HG02623 (cell line): ENCODE measurements around the gene ASCL4.
"Not testable (repeated sequence)": the region's sequence is repeated elsewhere in the genome, so short reads cannot be mapped to it uniquely, and the experiment has no call there.

Source experiments
- ATAC-seq: cut with Tn5 transposase; IDR thresholded peaks from one replicate; pipeline ENCODE4 v1.9.1; 2021; ENCODE audit warnings: moderate library complexity; ENCODE audit not compliant: unreplicated experiment

Gene ASCL4, protein sequence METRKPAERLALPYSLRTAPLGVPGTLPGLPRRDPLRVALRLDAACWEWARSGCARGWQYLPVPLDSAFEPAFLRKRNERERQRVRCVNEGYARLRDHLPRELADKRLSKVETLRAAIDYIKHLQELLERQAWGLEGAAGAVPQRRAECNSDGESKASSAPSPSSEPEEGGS

DNA sequence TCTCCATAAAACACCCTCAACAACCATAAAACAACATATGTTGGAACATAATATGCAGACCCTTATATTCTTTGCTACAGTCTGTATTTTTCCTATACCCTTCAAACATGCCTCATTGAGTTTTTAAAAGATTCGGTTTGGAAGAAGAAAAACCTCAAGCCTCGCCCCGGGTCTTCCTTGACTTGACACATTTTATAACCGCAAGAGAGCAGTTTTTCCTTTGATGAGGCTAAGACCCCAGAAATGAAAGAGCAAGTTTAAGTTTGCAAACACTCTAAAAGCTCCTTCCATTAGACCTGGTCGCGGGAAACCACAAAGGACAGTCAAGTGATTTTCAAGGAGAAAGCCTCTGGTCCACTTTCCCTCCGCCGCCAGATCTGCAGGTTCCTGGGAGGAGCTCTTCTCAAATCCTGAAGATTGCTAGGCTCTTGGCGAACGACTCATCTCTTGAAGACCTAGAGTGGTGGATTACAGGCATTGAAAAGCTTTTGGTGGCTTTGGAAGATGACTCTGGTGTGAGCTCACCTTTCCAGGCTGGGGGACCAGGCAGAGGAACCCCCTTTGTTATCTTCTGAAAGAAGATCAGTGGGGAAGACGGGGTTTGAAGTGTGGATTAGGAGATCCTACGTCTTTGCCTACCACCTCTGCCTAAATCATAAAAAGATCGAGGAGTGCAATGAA, at the start of gene ASCL4:
ASCL4 (plus strand) TSS at position 356 of the 681 bp plus-strand sequence. CDS start 515 bp downstream, outside the sequence.
- no peak for ATAC-seq

DNA sequence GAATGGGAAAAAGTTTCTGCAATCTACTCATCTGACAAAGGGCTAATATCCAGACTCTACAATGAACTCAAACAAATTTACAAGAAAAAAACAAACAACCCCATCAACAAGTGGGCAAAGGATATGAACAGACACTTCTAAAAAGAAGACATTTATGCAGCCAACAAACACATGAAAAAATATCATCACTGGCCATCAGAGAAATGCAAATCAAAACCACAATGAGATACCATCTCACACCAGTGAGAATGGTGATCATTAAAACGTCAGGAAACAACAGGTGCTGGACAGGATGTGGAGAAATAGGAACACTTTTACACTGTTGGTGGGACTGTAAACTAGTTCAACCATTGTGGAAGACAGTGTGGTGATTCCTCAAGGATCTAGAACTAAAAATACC, 47.2 kb upstream of the ASCL4 start:
- ATAC-seq, result not testable (repeated sequence)

DNA sequence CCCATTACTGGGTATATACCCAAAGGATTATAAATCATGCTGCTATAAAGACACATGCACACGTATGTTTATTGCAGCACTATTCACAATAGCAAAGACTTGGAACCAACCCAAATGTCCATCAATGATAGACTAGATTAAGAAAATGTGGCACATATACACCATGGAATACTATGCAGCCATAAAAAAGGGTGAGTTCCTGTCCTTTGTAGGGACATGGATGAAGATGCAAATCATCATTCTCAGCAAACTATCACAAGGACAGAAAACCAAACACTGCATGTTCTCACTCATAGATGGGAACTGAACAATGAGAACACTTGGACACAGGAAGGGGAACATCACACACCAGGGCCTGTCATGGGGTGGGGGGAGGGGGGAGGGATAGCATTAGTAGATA, 46.8 kb upstream of the ASCL4 start:
- ATAC-seq, result not testable (repeated sequence)

DNA sequence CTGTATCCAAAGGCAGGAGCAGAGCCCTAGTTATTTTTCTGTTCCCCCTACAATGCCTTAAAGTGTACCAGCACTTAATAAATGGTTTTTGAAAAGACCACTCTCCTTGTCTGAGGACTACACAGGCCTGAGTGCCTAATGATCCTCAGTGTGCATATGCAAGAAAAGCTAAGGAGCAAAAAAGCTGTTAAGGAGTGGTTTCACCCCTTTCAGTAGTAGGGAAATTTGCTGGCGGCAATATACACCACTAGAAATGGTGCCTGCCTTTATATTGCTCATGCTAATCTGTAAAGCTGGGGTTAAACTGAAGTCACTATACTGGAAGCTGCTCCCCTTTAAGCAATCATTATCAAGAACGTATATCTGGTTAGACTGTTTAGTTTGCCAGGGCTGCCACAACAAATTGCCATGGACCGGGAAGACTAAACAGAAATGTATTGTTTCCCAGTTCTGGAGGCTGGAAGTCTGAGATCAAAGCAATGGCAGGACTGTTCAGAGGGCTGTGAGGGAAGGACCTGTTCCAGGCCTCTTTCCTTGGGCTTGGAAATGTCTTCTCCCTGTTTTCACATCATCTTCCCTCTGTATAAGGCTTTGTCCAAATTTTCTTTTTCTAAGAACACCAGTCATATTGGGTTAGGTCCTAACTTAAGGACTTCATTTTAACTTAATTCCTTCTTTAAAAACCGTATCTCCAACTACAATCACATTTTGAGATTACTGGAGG, 43.7 kb upstream of the ASCL4 start:
- no peak for ATAC-seq

DNA sequence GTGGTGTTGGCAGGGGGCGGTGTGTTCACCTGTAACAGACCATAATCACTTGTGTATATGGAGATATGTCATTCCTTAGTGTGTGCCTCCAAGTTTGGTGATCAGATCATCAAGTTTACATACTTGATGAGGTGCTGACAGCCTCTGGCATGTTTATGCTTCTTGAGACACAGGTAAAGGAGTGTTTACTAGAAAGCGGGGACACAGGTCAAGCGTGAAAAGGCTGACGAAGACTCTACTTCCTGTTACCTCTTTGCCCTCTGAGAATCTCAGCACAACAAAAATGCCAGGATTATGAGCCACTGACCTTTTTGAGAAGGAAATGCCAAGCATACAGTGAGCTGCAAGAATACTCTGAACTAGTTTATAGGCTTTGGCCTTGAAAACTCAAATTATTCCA, 43.1 kb upstream of the ASCL4 start:
- no peak for ATAC-seq

DNA sequence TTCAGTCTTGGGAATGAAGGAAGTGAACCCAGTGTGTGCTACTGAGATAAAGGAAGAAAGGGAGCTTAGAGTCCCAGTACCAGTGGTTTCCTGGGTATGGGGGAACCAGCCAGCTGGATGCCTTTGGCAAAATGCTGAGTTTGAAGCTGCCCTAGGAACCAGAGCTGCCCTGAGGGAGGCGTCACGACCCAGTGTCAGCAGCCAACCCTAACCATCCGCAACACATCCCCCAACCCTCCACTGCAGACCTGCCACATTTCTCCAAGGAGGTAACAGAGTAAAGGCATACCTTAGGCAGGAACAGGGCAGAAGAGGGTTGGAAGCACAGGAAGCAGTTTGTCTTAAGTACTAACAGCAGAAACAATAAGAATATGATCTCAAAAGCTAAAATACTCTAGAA, 42.1 kb upstream of the ASCL4 start:
- no peak for ATAC-seq

DNA sequence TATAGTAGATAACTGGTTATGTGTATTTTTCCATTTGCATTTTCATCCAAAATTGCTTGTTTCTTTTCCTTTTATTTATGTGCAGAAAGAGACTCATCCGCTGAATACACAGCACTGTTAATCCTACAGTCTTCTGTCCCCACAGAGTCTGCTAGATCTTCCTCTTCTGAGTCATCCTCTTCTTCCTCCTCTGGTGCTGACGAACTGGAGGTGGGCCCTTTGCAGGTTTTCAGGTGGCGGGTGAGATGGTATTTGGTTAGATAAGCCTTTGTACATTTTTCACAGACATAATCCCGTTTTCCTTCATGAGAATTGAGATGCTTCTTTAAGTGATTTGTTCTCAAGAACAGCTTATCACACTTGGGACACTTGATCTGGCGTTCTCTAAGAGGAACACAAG, 40.4 kb upstream of the ASCL4 start:
- no peak for ATAC-seq

DNA sequence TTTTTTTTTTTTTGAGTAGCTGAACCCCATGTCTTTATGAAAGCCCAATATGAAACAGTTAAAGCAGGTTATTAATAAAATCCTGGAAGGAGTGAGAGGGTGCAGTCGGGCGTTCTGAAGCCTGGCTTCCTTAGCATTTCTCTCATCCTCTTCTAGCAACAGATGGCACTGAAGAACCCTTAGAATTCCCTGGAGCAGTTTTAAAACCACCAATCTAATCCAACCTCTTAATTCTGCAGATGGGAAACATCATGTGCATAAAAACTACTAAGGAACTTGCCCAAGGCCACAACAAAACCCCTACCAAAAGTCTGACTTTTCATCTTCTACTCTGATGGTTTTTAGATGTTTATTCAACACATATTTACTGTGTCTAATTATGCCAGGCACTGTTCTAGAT, 38.7 kb upstream of the ASCL4 start:
- no peak for ATAC-seq

DNA sequence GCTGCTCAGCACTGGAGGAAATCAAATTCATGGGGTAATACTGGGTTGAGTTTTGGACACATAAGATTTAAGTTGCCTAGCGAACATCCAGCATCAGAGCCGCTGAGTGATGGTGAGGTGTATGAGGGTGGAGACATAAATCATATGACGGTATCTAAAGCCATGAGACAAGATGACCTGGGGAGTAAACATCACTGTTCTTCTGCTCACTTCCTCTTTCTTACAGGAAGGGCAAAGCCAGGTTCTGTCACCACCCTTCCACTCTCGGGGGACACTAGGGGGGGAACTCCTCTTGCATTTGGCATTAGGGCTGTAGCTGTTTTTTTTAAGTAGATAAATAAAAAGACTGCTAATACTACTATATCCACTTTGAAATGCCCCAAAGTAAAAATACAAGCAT, 37.6 kb upstream of the ASCL4 start:
- peak; percentile 90 for ATAC-seq

DNA sequence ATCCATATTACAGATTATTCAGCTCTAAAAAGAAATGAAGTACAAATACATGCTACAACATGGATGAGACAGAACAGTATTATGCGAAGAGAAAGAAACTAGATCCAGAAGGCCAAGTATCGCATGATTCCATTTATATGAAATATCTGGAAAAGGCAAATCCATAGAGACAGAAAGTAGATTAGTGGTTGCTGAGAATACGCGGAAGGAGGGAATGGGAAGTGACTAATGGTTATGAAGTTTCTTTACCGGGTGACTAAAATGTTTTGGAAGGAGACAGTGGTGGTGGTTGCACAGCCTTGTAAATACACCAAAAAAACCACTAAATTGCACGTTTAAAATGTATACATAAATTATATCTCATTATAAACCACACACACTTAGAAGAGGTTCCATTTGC, 26.0 kb upstream of the ASCL4 start:
- ATAC-seq, result no peak

DNA sequence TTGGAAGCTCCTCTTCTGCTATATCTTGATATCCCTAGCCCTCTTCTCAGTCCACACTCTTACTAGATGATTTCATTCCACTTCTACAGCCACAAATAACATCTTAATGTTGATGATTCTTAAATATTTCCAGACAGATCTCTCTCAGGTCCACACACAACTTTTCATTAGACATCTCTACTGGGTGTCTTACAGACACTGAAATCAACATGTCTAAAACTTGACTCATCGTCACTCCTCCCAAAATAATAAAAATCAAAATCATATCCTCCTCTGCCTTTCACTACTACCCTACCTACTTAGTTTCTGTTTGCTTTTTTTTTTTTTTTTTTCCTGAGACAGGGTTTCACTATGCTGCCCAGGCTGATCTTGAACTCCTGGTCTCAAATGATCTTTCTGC, 25.4 kb upstream of the ASCL4 start:
- ATAC-seq, result no peak

DNA sequence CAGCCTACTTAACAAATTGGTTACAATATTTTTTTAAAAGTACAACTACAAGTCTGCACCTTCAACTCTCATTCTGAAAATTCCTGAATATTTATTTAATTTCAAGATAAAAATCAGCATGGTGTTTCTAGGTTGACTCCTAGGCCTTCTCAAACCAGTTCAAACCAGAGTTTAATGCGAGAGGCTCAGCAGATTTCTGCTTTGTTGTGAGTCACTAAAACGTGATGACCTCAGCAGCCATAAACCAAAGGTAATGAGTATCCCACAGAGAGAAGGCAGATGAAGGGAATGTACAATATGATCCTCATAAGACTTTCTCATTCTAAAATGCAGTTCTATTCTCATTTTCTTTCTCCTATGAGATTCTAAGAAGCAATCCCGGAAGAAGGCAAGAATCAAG, 15.1 kb upstream of the ASCL4 start:
- ATAC-seq, result no peak

DNA sequence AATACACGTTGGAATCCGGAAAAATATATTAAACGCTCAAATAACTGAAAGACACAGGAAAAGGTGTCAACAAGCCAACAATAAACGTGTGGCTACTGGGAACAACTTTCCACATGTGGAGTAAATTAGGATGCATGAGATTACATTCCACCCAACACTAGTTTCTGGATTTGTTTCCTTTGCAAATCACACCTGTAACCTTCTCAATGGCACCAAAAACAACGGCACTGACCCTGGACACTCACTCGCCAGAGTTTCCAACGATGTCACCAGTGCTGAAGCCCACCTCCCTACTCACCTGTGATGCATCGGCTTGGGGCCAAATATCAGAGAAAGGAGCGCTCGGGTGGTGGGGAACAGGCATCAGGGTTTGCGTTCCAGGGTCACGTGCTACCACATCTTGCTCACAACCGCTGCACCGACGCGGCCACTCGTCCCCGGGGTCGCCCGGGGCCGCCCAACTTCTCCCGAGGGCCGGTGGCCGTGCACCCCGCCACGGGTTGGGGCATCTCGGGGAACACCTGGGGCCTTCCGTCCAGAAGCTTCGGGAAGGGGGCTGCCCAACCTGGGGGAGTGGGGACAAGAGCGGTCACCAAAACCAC, 14.2 kb upstream of the ASCL4 start:
- peak; percentile 16 for ATAC-seq

DNA sequence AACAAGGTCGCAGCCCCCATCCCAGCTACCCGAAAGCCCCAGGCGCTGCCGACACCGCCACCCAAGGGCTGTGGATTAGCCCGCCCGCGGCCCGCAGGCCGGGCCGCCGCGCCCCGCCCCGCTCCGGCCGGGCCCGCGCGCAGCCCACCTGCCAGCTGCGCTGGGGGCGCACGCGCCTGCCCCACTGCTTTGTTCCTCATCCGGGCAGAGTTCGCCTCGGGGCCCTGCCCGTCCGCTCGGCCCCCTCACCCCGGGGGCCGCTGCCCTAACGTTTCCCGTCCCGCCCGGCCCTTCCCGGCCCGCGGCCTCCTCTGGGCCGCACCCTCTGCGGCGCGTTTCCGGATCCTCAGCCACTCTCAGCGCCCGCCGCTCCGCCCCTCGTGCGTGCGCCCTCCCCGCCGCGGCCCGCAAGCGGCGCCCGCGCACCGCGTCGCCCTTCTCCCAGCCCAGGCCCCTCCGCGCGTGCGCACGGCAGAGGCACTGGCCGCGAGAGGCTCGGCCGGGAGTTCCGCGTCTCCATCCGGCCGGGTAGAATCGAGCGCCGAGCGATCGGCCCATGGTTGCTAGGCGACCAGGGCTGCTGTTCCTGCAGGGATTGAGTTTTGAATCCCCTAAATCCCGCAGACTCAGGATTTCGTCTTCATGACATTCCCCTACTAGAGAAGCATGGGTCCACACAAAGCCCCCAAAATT, 13.5 kb upstream of the ASCL4 start, which contains the start of gene PRDM4:
PRDM4 (minus strand) TSS at position 329 of the 693 bp plus-strand sequence. CDS start 622 bp downstream, outside the sequence.
- ATAC-seq, result peak; percentile 93

DNA sequence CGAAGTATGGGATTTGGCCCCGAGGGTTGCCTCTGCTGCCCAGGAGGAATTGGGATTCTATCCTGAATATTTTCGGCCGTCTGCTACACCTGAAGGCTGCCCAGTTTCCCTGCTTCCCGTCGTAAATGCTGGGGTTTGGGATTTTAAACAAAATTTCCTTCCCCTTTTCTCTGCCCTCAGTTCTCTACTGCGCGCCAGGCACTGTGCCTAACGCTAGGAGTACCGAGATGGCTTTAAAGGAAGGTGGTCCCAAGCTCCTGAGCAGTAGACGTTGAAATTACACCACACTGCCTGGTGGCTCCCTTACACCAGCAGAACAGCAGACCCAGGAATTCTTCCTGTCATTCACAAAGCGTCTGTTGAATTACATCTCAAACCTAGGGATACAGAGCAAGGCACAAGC, 13.0 kb upstream of the ASCL4 start:
- no peak for ATAC-seq

DNA sequence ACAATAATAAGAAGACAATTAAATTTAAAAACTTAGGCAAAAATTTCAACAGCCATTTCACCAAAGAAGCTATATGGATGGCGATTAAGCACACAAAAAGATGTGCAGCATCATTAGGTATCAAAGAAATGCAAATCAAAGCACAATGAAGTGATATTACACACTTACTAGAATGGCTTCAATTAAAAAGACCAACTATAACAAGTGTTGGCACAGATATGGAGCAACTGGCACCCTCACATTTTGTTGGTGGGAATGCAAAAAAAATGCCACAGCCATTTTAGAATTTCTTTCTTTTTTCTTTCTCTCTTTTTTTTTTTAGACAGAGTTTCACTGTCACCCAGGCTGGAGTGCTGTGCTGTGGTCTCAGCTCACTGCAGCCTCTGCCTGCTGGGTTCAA, 11.6 kb upstream of the ASCL4 start:
- ATAC-seq, result no peak

DNA sequence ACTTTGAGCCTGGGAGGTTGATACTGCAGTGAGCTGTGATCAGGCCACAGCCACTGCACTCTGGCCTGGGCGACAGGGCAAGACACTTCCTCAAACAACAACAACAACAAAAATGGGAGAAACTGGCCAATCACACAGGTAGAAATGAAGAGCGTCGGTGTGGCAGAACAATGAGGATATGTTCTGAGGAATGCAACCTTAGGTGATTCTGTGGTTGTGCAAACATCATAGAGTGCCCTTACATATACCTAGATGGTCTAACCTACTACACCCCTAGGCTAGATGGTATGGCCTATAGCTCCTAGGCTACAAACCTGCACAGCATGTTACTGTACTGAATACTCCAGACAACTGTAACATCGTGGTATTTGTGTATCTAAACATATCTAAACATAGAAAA, 9.9 kb upstream of the ASCL4 start:
- no peak for ATAC-seq

DNA sequence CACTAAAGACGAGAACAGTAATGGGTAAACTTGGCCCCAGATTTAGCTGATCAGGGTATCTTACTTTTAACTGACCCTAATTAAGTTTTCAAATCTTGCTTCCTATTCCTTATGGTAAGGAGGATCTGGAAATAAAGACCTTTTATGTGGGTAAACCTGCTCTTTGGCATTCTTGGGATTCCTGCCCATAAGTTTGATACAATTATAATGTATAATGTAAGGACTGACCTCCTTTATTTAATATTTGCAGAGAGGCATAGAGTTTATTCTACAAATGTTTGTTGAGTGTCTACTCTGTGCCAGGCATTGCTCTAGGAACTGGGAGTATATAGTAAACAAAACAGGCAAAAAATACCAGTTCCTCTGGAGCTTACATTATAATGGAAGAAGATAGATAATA, 9.2 kb upstream of the ASCL4 start:
- ATAC-seq, result no peak

DNA sequence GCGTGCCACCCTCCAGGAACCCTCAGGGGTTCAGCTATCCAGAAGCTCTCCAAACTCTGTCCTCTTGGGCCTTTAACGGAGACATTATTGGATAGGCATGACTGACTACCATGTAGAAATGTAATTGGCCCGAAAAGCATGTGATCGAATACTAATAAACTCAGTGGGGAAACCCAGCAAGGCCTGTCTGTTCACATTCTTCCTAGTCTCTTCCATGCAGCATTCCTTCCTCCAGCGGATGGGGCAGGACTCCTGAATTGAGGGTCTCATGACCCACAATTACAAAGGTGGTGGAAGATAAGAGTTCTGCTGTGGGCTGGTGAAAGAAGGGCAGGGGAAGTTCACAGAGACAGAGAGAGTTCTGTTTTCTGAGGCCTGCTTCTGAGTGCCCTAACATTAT, 7.0 kb upstream of the ASCL4 start:
- ATAC-seq, result no peak

DNA sequence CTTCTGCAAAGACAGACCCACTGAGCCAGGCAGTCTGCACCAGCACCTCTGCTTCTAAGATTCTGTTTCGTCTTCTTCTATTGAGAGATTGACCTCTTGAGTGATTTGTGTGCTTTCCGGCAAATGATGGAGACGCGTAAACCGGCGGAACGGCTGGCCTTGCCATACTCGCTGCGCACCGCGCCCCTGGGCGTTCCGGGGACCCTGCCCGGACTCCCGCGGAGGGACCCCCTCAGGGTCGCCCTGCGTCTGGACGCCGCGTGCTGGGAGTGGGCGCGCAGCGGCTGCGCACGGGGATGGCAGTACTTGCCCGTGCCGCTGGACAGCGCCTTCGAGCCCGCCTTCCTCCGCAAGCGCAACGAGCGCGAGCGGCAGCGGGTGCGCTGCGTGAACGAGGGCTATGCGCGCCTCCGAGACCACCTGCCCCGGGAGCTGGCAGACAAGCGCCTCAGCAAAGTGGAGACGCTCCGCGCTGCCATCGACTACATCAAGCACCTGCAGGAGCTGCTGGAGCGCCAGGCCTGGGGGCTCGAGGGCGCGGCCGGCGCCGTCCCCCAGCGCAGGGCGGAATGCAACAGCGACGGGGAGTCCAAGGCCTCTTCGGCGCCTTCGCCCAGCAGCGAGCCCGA, 703 bp downstream of the ASCL4 start:
- no peak for ATAC-seq

DNA sequence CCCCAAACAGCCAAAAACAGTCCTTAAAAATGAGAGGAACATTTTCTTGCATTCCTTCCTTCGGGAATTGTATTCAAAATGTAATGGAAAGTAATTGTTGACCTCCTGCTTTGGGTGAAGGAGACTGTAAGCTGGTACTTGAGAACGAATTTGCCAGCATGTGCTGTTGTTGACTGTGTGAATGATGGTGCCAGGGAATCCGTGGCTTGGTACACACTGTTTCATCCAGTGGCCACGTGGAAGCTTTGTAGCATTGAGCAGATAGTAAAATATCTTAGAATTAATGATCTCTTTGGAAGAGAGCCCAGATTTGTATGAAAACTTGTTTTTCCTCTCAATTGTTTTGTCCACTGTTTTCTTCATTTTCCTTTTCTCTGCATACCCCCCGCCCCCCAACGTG, 1.7 kb downstream of the ASCL4 start:
- ATAC-seq, result no peak
